ENCODE data around the gene GALM. TPM values are rescaled to one million over a fixed set of nuclear protein-coding genes. Genes with fewer than 3 reads are reported as not detected.
"Not testable (repeated sequence)": the region's sequence is repeated elsewhere in the genome, so short reads cannot be mapped to it uniquely, and the experiment has no call there.

GALM gene
- total RNA-seq, 1 donor from 2014 or later, result 8.3 TPM

DNA sequence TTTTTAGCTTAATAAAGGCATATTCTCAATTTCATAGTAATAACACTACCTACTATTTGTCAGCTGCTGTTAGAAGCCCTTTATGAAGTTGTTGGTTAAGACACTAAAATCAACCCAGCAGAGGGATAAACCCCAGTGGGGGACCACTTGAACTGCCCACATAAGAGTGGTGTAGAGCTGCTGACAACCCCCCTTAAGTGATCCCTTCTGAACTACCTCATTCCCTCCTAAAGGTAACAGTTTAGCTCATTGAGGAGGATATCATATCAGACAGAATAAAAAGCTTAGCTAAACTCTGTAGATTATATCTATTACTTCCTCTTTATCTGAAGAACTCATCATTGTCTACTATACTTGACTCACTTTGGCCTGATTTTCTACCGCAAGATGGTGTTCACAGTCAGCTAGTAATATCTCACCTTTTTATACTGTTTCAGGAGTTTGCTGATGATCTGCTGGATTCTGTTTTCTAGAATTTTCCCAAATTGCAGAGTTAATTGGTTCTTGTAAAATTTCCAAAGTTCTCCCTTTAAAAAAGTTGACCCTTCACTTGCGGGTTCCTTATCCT lies 16.2 kb downstream of the GALM start:
- no peak overlapping the region for H3K4me3 ChIP-seq (ENCODE audit: low read depth, low read length)
- TF ChIP-seq, protein P1, sequence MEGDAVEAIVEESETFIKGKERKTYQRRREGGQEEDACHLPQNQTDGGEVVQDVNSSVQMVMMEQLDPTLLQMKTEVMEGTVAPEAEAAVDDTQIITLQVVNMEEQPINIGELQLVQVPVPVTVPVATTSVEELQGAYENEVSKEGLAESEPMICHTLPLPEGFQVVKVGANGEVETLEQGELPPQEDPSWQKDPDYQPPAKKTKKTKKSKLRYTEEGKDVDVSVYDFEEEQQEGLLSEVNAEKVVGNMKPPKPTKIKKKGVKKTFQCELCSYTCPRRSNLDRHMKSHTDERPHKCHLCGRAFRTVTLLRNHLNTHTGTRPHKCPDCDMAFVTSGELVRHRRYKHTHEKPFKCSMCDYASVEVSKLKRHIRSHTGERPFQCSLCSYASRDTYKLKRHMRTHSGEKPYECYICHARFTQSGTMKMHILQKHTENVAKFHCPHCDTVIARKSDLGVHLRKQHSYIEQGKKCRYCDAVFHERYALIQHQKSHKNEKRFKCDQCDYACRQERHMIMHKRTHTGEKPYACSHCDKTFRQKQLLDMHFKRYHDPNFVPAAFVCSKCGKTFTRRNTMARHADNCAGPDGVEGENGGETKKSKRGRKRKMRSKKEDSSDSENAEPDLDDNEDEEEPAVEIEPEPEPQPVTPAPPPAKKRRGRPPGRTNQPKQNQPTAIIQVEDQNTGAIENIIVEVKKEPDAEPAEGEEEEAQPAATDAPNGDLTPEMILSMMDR (conservative IDR thresholded peaks at IDR 0.05; ENCODE audit: low read depth, low read length), result no peak
- DNase-seq (ENCODE audit: low read depth), result no peak

DNA sequence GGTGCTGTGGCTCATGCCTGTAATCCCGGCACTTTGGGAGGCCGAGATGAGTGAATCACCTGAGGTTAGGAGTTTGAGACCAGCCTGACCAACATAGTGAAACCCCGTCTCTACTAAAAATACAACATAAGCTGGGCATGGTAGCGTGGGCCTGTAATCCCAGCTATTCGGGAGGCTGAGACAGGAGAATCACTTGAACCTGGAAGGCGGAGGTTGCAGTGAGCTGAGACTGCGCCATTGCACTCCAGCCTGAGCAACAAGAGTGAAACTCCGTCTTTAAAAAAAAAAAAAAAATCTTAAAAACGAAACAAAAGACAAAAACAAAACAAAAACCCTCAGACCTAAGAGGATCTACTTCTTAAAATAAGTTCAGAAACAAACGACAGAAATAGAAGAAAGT lies 16.7 kb downstream of the GALM start:
- not testable (repeated sequence) for H3K4me3 ChIP-seq (ENCODE audit: low read depth, low read length); DNase-seq (ENCODE audit: low read depth)

DNA sequence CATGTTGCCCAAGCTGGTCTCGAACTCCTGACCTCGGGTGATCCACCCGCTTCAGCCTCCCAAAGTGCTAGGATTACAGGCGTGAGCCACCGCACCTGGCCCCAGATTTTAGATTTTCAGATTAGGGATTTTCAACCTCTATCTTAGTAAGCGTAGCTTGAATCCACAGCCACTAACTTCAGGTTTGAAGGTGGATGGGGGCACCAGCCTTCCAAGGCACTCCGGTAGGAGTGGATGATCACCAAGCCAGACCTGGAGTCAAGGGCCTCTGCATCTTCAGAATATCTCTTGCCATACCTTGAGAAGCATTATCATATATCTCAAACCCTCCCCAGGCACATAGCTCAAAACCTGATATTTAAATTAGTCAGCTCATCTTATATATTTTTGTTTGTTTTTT lies 17.9 kb downstream of the GALM start:
- TF ChIP-seq, protein P1 (conservative IDR thresholded peaks at IDR 0.05; ENCODE audit: low read depth, low read length), result no peak
- no peak overlapping the region for H3K4me3 ChIP-seq (ENCODE audit: low read depth, low read length)
- no peak for DNase-seq (ENCODE audit: low read depth)

DNA sequence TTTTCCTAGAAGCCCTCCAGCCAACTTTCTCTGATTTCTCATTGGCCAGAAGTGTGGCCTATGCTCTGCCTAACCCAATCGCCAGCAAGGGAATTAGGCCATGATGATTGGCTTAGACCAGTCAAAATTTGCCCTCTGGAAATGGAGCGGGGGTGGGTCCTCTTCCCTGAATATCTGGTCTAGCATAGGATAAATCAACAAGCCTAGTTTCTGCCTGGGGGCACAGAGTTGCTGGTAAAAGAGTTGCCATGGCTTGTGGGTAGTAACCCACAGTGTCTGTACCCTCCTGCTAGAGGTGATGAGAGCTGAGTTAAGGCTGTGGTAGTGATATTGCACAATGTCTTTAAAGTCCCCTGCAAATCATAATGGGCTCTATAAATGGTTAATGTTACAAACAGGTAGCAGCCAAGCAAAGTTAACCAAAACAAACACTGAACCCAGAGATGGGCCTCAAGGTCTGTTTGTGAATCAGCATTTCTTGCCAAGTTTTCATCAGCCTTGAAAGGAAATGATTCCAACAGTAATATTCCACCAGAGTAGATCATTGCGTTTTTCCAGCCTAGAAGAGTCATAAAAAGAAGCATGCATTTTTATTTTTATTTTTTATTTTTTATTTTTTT lies 19.3 kb downstream of the GALM start:
- DNase-seq (ENCODE audit: low read depth), result peak; percentile 29
- TF ChIP-seq, protein P1 (conservative IDR thresholded peaks at IDR 0.05; ENCODE audit: low read depth, low read length), result no peak
- no peak overlapping the region for H3K4me3 ChIP-seq (ENCODE audit: low read depth, low read length)

DNA sequence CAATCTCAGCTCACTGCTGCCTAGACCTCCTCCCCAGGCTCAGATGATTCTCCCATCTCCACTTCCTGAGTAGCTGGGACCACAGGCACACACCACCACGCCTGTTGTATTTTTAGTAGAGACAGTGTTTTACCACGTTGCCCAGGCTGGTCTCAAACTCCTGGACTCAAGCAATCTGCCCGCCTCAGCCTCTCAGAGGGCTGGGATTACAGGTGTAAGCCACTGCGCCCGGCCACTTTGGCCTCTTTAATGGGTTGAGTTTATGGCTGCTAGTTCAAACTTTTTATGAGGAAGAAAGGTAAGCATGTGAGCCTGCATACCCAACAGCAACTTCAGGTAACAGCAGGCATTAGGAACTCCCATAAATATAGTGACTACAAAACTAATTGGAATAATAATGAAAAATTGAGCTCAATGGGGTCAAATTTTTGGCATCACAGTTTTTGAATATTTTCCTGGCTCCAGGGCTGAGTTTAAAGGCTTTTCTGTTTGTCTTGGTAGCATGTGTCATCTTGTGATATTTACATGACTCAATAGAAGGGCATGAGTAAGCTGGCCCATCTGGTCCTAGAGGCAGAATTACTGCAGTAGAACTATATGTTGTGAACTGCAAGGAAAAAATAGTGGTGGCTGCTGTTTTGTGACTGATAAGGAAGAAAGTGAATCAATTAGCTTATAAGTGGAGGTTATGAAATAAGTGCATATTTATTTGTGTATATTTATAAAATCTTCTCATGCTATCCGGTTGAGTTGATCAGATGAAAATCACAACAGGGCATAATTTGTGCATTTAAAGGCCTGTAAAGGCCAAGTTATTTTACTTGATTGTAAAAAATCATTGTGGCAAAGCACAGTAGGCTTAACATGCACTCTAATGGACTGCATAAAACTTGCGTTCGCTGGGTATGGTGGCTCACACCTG lies 24.8 kb downstream of the GALM start:
- TF ChIP-seq, protein P1 (conservative IDR thresholded peaks at IDR 0.05; ENCODE audit: low read depth, low read length), result no peak
- DNase-seq (ENCODE audit: low read depth), result peak; percentile 39
- no peak overlapping the region for H3K4me3 ChIP-seq (ENCODE audit: low read depth, low read length)

DNA sequence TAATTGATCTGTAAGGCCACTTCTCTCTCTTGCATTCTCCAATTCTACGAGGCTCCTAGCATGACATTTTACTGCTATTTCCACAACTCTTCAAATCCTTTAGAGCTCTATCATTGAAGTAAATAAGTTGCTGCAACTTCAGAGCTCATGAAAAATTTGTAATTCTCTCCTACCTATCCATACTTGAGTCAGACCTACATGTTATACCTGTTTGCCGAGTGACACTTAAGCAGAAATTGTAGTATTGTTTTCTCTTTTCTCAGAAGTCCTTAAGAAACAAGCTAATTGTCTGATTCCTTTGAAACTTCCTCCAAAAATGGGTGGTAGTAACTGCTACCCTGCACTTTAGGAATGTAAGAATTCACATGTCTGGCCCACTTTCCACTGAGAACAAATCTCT lies 26.1 kb downstream of the GALM start:
- TF ChIP-seq, protein P1 (conservative IDR thresholded peaks at IDR 0.05; ENCODE audit: low read depth, low read length), result no peak
- no peak overlapping the region for H3K4me3 ChIP-seq (ENCODE audit: low read depth, low read length)
- DNase-seq (ENCODE audit: low read depth), result no peak

DNA sequence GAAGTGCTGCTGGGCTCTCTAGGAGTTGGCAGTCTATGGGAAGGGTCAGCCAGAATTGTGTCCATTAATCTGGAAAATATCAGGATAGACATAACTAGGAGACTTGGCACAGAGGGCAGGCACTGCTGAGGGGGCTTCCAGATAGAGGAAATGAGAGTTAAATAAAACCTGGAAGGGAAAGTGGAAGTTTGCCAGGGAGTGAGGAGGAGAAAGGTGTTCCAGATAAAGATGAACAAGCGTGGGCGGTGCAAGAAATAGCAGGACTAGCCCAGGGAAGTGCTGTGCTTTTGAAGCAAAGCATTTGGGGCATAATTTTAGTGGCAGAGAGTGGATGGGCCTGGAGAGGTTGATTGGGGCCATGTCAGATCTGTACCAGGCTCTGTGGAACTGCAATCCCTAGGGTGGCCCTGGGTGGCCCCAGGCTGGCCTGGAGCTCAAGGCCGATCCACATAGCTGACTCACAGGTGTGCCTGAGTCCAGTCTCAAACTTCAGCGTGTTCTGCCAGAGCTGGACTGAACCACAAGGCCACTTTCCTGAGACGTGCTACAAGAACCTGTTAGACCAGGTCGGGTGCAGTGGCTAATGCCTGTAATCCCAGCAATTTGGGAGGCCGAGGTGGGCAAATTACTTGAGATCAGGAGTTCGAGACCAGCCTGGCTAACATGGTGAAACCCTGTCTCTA lies 26.9 kb downstream of the GALM start:
- DNase-seq (ENCODE audit: low read depth), result no peak
- TF ChIP-seq, protein P1 (conservative IDR thresholded peaks at IDR 0.05; ENCODE audit: low read depth, low read length), result no peak
- no peak overlapping the region for H3K4me3 ChIP-seq (ENCODE audit: low read depth, low read length)

Data from epithelial cell of proximal tubule (primary cell).